GM21717 (cell line): Measurements from ENCODE around the gene NUB1.

Experiments used
- ATAC-seq: cut with Tn5 transposase; IDR thresholded peaks from one replicate; pipeline ENCODE4 v1.9.1; 2021; ENCODE audit warnings: mild to moderate bottlenecking, moderate library complexity; ENCODE audit not compliant: unreplicated experiment

Gene NUB1

GRCh38 chr7:151312831-151313809 is 28.5 kb upstream of the NUB1 start:
- no peak for ATAC-seq

GRCh38 chr7:151313857-151314256 is 27.8 kb upstream of the NUB1 start:
- ATAC-seq = no peak

GRCh38 chr7:151314401-151314800 is 27.2 kb upstream of the NUB1 start:
- no peak for ATAC-seq

- no peak for ATAC-seq
Measured at GRCh38 chr7:151315038-151315655, 26.5 kb upstream of the NUB1 start.

GRCh38 chr7:151316896-151317295 is 24.7 kb upstream of the NUB1 start:
- no peak for ATAC-seq

- no peak for ATAC-seq
Measured at GRCh38 chr7:151317936-151318335, 23.7 kb upstream of the NUB1 start.

- ATAC-seq = no peak
Measured at GRCh38 chr7:151319189-151319588, 22.4 kb upstream of the NUB1 start.

GRCh38 chr7:151320263-151320845 is 21.3 kb upstream of the NUB1 start:
- ATAC-seq = no peak

GRCh38 chr7:151321341-151321740 is 20.3 kb upstream of the NUB1 start:
- ATAC-seq = no peak

GRCh38 chr7:151322906-151323305 is 18.7 kb upstream of the NUB1 start:
- no peak for ATAC-seq

- ATAC-seq = no peak
Measured at GRCh38 chr7:151327022-151327421, 14.6 kb upstream of the NUB1 start.

- ATAC-seq = no peak
Measured at GRCh38 chr7:151327659-151328058, 14.0 kb upstream of the NUB1 start.

- ATAC-seq = no peak
Measured at GRCh38 chr7:151330181-151330580, 11.4 kb upstream of the NUB1 start.

GRCh38 chr7:151330661-151331060 is 11.0 kb upstream of the NUB1 start:
- ATAC-seq = no peak

- ATAC-seq = no peak
Measured at GRCh38 chr7:151334628-151335027, 7.0 kb upstream of the NUB1 start.

GRCh38 chr7:151336027-151336708 is 5.4 kb upstream of the NUB1 start:
- no peak for ATAC-seq

- no peak for ATAC-seq
Measured at GRCh38 chr7:151337346-151337745, 4.3 kb upstream of the NUB1 start.

- no peak for ATAC-seq
Measured at GRCh38 chr7:151338809-151339208, 2.8 kb upstream of the NUB1 start.

- peak; percentile 35 for ATAC-seq
Measured at GRCh38 chr7:151339651-151340382, 1.8 kb upstream of the NUB1 start.

- ATAC-seq = no peak
Measured at GRCh38 chr7:151340794-151341356, 737 bp upstream of the NUB1 start.
